ENCODE measurements around the gene ETF1.

- no peak for TF ChIP-seq GATA3 (IDR thresholded peaks at IDR 0.05; ENCODE audit: low read depth, low read length)
- no peak for TF ChIP-seq GATA2 (IDR thresholded peaks at IDR 0.05; ENCODE audit: low read depth, low read length)
These were observed 37.0 kb upstream of the ETF1 start for GRCh38 chr5:138580001-138580400.

Data from SH-SY5Y (cell line).